Right atrium auricular region (tissue), 2 donors: ENCODE data around the gene PCDH12. TPM values are rescaled to one million over a fixed set of nuclear protein-coding genes. Genes with fewer than 3 reads are reported as not detected.

Source experiments
- DNase-seq: peaks from one replicate; pipeline ENCODE4 v3.0.0-alpha.2; 2019; ENCODE audit warnings: low spot score
- H3K27ac ChIP-seq, 2 donors: fragments of 200-600 bp; sonication (generic); 1 replicate in 1 of 2; 2 replicates in 1 of 2; pipeline ENCODE4 v1.5.1; 2016 to 2019
- H3K27me3 ChIP-seq, 2 donors: fragments of 200-600 bp; sonication (generic); one replicate each; pipeline versions ENCODE4 v1.5.1 to v1.6.0; 2017 to 2019
- H3K36me3 ChIP-seq: fragments of 200-600 bp; sonication (generic); one replicate; pipeline ENCODE4 v1.5.1; 2016
- H3K4me1 ChIP-seq, 2 donors: fragments of 200-600 bp; sonication (generic); one replicate each; pipeline versions ENCODE4 v1.5.1 to v1.6.0; 2017 to 2019
- H3K4me3 ChIP-seq, 2 donors: fragments of 200-600 bp; sonication (generic); 1 replicate in 1 of 2; 2 replicates in 1 of 2; pipeline ENCODE4 v1.5.1; 2017 to 2019; ENCODE audit warnings: mild to moderate bottlenecking in 1 of 2, moderate library complexity in 1 of 2
- H3K9me3 ChIP-seq, 2 donors: fragments of 200-600 bp; sonication (generic); one replicate each; pipeline ENCODE4 v1.5.1; 2019
- CTCF ChIP-seq, 2 donors: fragments of 200-600 bp; sonication (generic); IDR thresholded peaks; one replicate each; pipeline ENCODE4 v1.5.1; 2019; ENCODE audit warnings: antibody characterized with exemption in 2 of 2
- total RNA-seq, 2 donors: library from RNA; depleted of rRNA; stranded (reverse); fragments of >200 nt; gene quantifications; one replicate each; pipeline ENCODE4 v1.1.0, GENCODE V29; 2016

Gene PCDH12
- total RNA-seq, 2 donors from 2014 or later, result 7.6 to 8.8 TPM

DNA sequence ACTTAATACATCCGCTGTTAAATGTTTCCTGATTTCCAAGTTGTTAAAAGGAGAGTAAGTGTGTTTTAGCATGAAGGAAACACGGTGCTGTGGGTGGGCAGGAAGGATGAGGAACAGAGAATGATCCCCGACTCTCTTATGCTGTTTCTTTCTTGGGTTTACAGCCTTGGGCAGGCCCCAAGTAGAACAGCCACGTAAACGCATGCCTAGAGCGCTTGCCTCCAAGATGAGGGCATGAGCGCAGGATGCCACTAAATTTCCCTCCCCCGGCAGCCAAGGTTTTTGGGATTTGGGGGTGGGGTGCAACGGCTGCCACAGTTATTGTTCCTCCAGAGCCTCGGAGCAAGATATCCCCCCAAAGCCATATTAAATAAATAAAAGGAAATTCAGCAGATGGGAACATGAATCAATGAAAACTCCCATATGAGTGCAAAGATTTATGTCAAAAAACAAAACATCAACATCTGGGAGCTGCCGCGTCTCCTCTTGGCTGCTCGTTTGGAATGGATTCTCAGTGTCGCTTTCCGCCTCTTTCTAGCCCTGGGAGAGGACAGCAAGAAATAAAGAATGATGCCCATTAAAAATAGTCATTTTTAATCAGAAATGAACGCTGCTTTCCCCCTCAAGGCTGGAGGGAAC, 44.3 kb downstream of the PCDH12 start:
- TF ChIP-seq CTCF (IDR thresholded peaks at IDR 0.05), result no peak
- Histone ChIP-seq H3K27me3 (no peaks in the 10 kb centered on the region), H3K4me3 (peak overlapping the region; percentile 25 to 44), H3K4me1 (peaks cover 0 to 11% of the 10 kb centered on the region in 2 donors), H3K36me3 (no peaks in the 10 kb centered on the region), H3K9me3 (no peaks in the 10 kb centered on the region), H3K27ac (no peak overlapping the region)
- DNase-seq, result no peak

DNA sequence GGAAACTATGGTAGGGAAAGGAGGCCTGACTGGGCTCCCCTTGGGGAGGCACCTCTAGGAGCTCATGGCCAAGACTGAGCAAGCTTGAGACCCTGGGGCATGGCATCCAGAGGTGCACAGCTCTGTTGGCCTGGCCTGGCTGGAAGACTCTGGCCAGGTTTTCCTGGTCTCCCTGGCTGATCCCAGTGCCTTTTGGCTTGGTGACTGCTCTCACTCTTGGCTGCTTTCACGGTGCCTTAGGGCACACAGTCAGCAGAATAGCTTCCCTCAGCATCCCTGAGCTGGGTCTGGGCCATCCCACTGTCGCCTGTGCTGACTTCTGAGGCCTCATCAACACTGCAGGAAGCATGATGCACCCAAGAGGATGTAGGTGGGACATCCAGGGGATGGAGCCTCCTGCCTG, 47.7 kb downstream of the PCDH12 start:
- peaks cover 0 to 11% of the 10 kb centered on the region in 2 donors for H3K4me1 ChIP-seq
- DNase-seq, result no peak

GRCh38 chr5:141909212-141909611, 48.8 kb downstream of the PCDH12 start:
- no peak for DNase-seq
- no peaks in the 10 kb centered on the region for H3K27me3 ChIP-seq
- H3K27ac ChIP-seq, result no peak overlapping the region
- no peaks in the 10 kb centered on the region for H3K36me3 ChIP-seq
- H3K4me1 ChIP-seq, result peaks cover 0 to 8% of the 10 kb centered on the region in 2 donors
- no peak for TF ChIP-seq CTCF (IDR thresholded peaks at IDR 0.05)
- no peaks in the 10 kb centered on the region for H3K9me3 ChIP-seq
- no peak overlapping the region for H3K4me3 ChIP-seq

More for the DNA sequence above, 47.7 kb downstream of the PCDH12 start:
- Histone ChIP-seq H3K4me3 (no peak overlapping the region), H3K27me3 (no peaks in the 10 kb centered on the region), H3K9me3 (no peaks in the 10 kb centered on the region), H3K36me3 (no peaks in the 10 kb centered on the region), H3K27ac (no peak overlapping the region)
- TF ChIP-seq CTCF (IDR thresholded peaks at IDR 0.05), result no peak

DNA sequence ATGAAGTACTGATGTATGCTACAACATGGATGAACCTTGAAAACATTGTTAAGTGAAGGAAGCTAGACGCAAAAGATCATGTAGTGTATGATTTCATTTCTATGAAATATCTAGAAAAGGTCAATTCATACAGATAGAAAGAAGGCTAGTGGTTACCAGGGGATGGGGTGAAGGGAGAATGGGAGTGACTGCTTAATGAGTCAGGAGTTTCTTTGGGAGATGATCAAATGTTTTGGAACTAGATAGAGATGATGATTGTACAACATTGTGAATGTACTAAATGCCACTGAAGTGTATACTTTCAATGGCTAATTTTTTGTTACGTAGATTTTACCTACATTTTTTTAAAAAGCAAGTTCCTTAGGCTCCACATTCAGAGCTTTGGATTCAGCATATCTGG, 49.2 kb downstream of the PCDH12 start:
- Histone ChIP-seq H3K27me3 (no peaks in the 10 kb centered on the region), H3K4me3 (no peak overlapping the region), H3K27ac (no peak overlapping the region), H3K36me3 (no peaks in the 10 kb centered on the region), H3K9me3 (no peaks in the 10 kb centered on the region), H3K4me1 (peaks cover 0 to 4% of the 10 kb centered on the region in 2 donors)
- no peak for DNase-seq
- TF ChIP-seq CTCF (IDR thresholded peaks at IDR 0.05), result no peak

DNA sequence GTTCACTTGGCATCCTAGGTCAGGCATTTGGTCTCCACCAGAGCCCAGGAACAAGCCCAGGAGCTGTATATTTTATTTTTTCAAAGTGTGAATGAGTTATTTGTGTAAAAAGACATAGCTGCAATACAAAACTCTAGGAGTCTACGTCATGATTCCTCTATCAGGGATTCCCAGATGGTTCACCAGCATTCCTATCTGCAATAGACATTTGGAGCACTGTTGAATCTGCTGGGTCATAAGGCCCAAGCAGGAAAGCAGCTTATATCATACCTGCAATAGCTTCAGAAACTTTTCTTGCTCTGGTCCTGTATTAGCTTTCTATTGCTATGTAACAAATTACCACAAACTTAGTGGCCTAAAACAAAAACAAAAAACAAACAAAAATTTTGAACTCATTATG, 51.0 kb downstream of the PCDH12 start:
- DNase-seq, result peak; percentile 5
- Histone ChIP-seq H3K27ac (no peak overlapping the region), H3K4me3 (no peak overlapping the region), H3K4me1 (no peaks in the 10 kb centered on the region), H3K27me3 (no peaks in the 10 kb centered on the region), H3K9me3 (no peaks in the 10 kb centered on the region), H3K36me3 (no peaks in the 10 kb centered on the region)
- TF ChIP-seq CTCF (IDR thresholded peaks at IDR 0.05), result no peak

- DNase-seq, result no peak
- no peaks in the 10 kb centered on the region for H3K4me1 ChIP-seq
- no peaks in the 10 kb centered on the region for H3K9me3 ChIP-seq
- H3K27ac ChIP-seq, result no peak overlapping the region
- no peaks in the 10 kb centered on the region for H3K36me3 ChIP-seq
- no peaks in the 10 kb centered on the region for H3K27me3 ChIP-seq
- no peak overlapping the region for H3K4me3 ChIP-seq
- no peak for TF ChIP-seq CTCF (IDR thresholded peaks at IDR 0.05)
Measured at GRCh38 chr5:141906517-141906916, 51.5 kb downstream of the PCDH12 start.
